NCI-H2029 (cell line): Measurements from ENCODE around the gene ATP6V0C.
"Not testable (repeated sequence)": the region's sequence is repeated elsewhere in the genome, so short reads cannot be mapped to it uniquely, and the experiment has no call there.

Experiments used
- DNase-seq: peaks from one replicate; lab custom pipeline; 2025; lab: John Stamatoyannopoulos, UW

Gene ATP6V0C

GRCh38 chr16:2474877-2475412, 38.8 kb upstream of the ATP6V0C start, which contains the start of gene TBC1D24:
TSS of gene TBC1D24 (plus strand) at chr16:2475127. CDS start at chr16:2496149, 21,022 bp downstream.
- peak; percentile 63 for DNase-seq

DNA sequence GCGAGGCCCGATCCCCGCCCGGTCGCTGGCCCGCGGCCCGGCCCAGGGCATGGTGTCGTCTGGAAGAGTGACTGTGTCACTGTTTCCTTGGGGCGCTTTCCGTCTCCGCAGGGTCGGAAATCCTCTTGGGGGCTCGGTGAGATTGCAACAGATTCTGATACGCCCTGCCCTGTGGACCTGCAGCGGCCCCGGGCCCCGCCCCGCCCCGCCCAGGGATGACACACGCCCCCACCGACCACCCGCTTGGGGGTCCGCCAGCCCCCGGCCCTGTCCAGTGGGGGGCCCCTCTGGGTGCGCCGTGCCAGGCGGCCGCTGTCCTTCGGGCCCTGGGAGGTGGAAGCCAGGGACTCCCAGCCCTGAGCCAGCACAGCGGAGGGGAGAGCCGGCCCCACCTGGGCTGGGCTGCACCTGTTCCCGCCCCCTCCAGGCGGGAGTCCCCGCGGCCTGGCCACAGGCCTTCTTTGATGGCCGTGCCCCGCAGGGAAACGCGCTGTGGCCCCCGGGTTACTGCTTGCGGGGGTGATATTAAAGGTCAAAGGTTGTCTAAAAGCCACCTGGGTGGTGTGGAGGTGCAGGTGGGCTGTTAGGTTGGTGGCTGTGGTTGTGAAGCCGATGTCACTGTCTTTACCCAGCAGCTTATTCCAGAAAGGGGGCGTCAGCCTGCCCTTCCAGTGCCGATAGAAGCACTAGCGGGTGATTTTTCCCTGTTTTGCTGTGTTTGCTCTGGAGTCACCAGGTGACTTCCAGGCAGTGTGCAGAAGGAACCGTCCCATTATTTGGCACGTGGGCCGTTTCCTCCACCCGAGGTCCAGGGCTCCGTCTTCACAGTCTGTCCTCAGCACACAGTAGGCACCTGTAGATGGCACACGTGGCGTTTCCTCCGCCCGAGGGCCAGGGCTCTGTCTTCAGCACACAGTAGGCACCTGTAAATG, 38.1 kb upstream of the ATP6V0C start:
- DNase-seq, result no peak

DNA sequence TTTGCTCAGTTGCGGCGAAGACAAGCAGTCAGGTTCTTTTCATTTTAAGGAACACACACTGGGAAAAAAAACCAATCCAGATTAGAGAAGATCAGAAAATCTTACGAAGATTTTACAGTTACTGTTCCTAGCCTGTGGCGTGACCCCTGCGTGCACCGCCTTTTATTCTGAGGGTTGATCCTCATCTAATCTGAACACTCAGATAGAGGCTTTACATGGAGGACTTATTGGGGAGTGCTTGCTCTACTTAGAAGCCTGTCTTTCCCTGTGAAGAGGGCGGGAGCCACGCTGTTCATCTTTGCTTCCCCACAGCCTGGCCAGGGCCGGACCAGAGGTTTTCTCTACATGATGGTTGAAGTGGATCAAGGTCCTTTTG, 37.4 kb upstream of the ATP6V0C start:
- no peak for DNase-seq

- DNase-seq, result no peak
Observed at GRCh38 chr16:2476741-2477140, 37.0 kb upstream of the ATP6V0C start.

- DNase-seq, result no peak
Observed at GRCh38 chr16:2477327-2477726, 36.4 kb upstream of the ATP6V0C start.

DNA sequence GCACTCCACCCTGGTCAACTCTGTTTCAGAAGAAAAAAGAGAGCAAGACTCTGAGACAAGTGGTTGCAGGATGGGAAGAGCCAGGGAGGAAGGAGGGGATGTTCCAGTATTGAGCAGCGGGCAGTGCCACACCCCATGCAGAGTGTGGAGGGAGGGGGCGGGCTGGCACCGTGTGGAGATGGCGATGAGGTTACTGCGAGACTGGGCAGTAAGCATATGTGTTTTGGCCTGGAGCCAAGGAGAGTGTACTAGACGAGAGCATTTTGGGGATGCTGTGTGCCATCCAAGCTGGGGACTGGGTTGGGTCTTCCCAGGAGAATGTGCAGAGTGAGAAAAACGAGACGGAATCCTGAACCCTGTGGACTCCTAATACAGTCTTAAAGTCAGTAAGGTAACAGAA, 35.5 kb upstream of the ATP6V0C start:
- no peak for DNase-seq

DNA sequence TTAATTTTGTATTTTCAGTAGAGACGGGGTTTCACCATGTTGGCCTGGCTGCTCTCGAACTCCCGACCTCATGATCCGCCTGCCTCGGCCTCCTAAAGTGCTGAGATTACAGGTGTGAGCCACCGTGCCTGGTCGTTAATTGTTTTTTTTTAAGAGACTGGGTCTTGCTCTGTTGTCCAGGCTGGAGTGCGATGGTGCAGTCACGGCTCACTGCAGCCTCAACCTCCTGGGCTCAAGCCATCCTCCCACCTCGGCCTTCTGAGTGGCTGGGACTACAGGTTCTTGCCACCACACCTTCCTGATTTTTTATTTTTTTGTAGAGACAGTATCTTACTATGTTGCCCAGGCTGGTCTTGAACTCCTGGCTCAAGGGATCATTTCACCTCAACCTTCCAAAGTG, 33.8 kb upstream of the ATP6V0C start:
- not testable (repeated sequence) for DNase-seq

- peak; percentile 19 for DNase-seq
Observed at GRCh38 chr16:2480948-2481347, 32.8 kb upstream of the ATP6V0C start.

DNA sequence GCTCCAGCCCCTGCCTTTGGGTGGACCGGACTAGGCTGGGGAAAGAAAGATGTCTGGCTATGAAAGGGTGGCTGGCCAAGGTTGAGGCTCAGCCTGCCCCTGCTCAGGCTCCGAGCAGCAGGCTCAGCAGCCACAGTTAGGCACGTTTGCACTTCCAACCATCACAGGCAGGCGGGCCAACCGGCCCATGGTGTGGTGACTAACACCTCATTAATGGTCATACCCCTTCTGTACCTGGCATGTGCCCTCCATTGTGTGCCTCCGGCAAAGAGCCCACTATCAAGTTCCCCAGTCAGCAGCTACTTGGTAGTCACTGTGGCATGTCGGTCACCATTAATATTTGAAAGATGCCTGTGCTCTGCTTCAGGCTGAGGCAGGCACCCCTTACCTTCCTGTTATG, 32.1 kb upstream of the ATP6V0C start:
- no peak for DNase-seq

- DNase-seq, result no peak
Observed at GRCh38 chr16:2482249-2482648, 31.5 kb upstream of the ATP6V0C start.

GRCh38 chr16:2482708-2483534, 30.8 kb upstream of the ATP6V0C start:
- peak; percentile 69 for DNase-seq

- no peak for DNase-seq
Observed at GRCh38 chr16:2483939-2484897, 29.5 kb upstream of the ATP6V0C start.

DNA sequence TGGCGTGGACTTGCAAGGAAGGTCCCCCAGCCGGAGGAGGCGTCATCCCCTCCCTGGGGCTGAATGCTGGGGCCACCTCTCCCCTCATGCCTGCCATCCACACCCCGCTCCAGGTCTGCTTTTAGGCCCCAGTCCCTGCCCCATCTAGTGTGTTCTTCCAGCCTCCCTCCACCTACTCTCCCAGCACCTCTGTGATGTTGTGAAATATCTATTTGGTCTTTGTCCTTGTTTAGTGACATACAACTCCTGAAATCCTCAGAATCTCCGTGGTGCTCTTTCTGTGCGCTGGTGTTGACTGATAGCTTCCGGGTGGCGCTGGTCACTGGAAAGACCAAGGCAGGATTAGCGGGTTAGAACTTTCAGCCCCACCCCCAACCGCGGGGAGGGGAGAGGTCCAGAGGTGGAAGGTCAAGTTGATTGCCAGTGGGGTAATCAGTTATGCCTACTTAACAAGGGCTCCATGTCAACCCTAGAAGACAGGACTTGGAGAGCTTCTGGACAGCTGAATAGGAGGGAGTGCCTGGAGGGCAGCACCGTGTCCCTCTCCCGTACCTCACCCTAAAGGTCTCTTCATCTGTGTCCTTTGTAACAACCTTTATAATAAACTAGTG, 28.7 kb upstream of the ATP6V0C start:
- DNase-seq, result no peak

- no peak for DNase-seq
Observed at GRCh38 chr16:2485811-2486507, 27.8 kb upstream of the ATP6V0C start.

GRCh38 chr16:2486645-2487516, 26.9 kb upstream of the ATP6V0C start:
- no peak for DNase-seq

- no peak for DNase-seq
Observed at GRCh38 chr16:2487517-2487842, 26.3 kb upstream of the ATP6V0C start.

- no peak for DNase-seq
Observed at GRCh38 chr16:2487903-2488531, 25.7 kb upstream of the ATP6V0C start.

DNA sequence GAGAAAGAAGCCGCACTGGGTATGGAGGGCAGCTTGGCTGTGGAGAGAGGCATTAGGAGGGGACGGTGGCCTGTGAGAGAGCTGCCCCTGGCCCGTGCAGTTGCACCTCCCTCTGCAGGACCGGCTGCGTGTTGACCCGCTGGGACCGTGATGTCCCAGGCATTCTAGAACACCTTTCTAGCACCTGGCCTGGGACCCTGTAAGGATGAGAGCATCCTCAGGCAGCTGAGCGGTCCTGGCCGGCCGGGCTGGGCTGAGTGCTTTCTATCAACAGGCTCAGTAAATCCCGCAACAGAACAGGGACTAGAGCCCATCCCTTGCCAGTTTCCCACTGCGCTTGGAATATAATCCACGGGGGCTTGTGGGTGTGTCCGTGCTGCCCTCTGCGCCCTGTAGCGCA, 24.2 kb upstream of the ATP6V0C start:
- DNase-seq, result no peak
